WTC11 (cell line): Measurements from ENCODE around the gene PAK5.

Experiments
- EMX1 ChIP-seq: fragments of 250-450 bp; sonication (Bioruptor Pico); IDR thresholded peaks from 2 replicates; pipeline ENCODE4 v1.8.0; 2021; ENCODE audit warnings: mild to moderate bottlenecking
- JUN ChIP-seq: sonication (generic); formaldehyde crosslinking; IDR thresholded peaks from 2 replicates; pipeline ENCODE4 v1.8.0; 2023; ENCODE audit warnings: mild to moderate bottlenecking, missing genetic modification reagents
- NR2C2 ChIP-seq: sonication (generic); formaldehyde crosslinking; IDR thresholded peaks from 2 replicates; pipeline ENCODE4 v1.8.0; 2022; ENCODE audit warnings: mild to moderate bottlenecking, missing genetic modification reagents
- TEAD1 ChIP-seq: sonication (generic); formaldehyde crosslinking; IDR thresholded peaks from 2 replicates; pipeline ENCODE4 v1.8.0; 2022; ENCODE audit warnings: mild to moderate bottlenecking, missing genetic modification reagents
- TF ChIP-seq, protein P1 (sequence below): fragments of 200-600 bp; IDR thresholded peaks from 2 replicates; pipeline ENCODE4 v1.8.0; 2022; ENCODE audit warnings: antibody characterized with exemption
- TF ChIP-seq, protein P2 (sequence below): sonication (generic); formaldehyde crosslinking; IDR thresholded peaks from 2 replicates; pipeline ENCODE4 v1.8.0; 2022; ENCODE audit warnings: mild to moderate bottlenecking, missing genetic modification reagents
- TF ChIP-seq, protein P3 (sequence below): sonication (generic); formaldehyde crosslinking; IDR thresholded peaks from 2 replicates; pipeline ENCODE4 v1.8.0; 2022; ENCODE audit warnings: mild to moderate bottlenecking, missing genetic modification reagents
- TF ChIP-seq, protein P4 (sequence below): sonication (generic); formaldehyde crosslinking; IDR thresholded peaks from 2 replicates; pipeline ENCODE4 v1.8.0; 2022; ENCODE audit warnings: mild to moderate bottlenecking, missing genetic modification reagents

DNA sequence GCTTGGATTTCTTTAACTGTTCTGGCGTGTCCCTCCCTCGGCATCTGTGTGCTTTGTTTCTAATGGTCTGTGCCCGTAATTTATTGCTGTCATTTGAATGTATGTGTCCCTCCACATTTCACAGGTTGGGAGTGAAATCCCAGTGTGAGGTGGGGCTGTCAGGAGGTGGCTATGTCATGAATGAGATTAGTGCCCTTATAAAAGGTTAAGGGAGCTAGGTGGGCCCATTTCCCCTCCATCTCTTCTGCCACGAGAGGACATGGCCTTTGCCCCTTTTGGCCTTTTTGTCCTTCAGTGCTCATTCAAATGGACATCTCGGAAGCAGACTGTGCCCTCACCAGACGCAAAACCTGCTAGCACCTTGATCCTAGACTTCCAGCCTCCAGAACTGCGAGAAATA is 228.2 kb downstream of the PAK5 start:
- TF ChIP-seq, protein P1, sequence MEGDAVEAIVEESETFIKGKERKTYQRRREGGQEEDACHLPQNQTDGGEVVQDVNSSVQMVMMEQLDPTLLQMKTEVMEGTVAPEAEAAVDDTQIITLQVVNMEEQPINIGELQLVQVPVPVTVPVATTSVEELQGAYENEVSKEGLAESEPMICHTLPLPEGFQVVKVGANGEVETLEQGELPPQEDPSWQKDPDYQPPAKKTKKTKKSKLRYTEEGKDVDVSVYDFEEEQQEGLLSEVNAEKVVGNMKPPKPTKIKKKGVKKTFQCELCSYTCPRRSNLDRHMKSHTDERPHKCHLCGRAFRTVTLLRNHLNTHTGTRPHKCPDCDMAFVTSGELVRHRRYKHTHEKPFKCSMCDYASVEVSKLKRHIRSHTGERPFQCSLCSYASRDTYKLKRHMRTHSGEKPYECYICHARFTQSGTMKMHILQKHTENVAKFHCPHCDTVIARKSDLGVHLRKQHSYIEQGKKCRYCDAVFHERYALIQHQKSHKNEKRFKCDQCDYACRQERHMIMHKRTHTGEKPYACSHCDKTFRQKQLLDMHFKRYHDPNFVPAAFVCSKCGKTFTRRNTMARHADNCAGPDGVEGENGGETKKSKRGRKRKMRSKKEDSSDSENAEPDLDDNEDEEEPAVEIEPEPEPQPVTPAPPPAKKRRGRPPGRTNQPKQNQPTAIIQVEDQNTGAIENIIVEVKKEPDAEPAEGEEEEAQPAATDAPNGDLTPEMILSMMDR, result no peak
- TF ChIP-seq EMX1 (CRISPR knock-in tag), result no peak
- TF ChIP-seq, protein P2, sequence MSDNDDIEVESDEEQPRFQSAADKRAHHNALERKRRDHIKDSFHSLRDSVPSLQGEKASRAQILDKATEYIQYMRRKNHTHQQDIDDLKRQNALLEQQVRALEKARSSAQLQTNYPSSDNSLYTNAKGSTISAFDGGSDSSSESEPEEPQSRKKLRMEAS (CRISPR knock-in tag), result no peak
- no peak for TF ChIP-seq NR2C2 (CRISPR knock-in tag)
- TF ChIP-seq, protein P3, sequence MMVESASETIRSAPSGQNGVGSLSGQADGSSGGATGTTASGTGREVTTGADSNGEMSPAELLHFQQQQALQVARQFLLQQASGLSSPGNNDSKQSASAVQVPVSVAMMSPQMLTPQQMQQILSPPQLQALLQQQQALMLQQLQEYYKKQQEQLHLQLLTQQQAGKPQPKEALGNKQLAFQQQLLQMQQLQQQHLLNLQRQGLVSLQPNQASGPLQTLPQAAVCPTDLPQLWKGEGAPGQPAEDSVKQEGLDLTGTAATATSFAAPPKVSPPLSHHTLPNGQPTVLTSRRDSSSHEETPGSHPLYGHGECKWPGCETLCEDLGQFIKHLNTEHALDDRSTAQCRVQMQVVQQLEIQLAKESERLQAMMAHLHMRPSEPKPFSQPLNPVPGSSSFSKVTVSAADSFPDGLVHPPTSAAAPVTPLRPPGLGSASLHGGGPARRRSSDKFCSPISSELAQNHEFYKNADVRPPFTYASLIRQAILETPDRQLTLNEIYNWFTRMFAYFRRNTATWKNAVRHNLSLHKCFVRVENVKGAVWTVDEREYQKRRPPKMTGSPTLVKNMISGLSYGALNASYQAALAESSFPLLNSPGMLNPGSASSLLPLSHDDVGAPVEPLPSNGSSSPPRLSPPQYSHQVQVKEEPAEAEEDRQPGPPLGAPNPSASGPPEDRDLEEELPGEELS (CRISPR knock-in tag), result no peak
- TF ChIP-seq JUN (CRISPR knock-in tag), result no peak
- TF ChIP-seq, protein P4, sequence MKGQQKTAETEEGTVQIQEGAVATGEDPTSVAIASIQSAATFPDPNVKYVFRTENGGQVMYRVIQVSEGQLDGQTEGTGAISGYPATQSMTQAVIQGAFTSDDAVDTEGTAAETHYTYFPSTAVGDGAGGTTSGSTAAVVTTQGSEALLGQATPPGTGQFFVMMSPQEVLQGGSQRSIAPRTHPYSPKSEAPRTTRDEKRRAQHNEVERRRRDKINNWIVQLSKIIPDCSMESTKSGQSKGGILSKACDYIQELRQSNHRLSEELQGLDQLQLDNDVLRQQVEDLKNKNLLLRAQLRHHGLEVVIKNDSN (CRISPR knock-in tag), result no peak
- TF ChIP-seq TEAD1, result no peak
